HFFc6 (cell line): ENCODE measurements around the gene PPFIBP2. TPM values are rescaled to one million over a fixed set of nuclear protein-coding genes. Genes with fewer than 3 reads are reported as not detected.

Experiments used
- DNase-seq: peaks from one replicate; pipeline ENCODE4 v3.0.0-alpha.2; 2018
- H3K27ac Mint-ChIP-seq: 2 replicates; pipeline ENCODE4 v1.8.0; 2020; ENCODE audit warnings: mild to moderate bottlenecking, mixed read lengths
- H3K27me3 Mint-ChIP-seq: 2 replicates; pipeline ENCODE4 v1.8.0; 2021; ENCODE audit warnings: mild to moderate bottlenecking, moderate library complexity, mixed read lengths; ENCODE audit not compliant: insufficient read depth
- H3K36me3 Mint-ChIP-seq: 2 replicates; pipeline ENCODE4 v1.8.0; 2021; ENCODE audit warnings: low read depth, mixed read lengths
- H3K4me1 Mint-ChIP-seq: 2 replicates; pipeline ENCODE4 v1.8.0; 2020; ENCODE audit warnings: low read depth, mixed read lengths
- H3K4me3 Mint-ChIP-seq: 2 replicates; pipeline ENCODE4 v1.8.0; 2020; ENCODE audit warnings: mild to moderate bottlenecking, moderate library complexity, mixed read lengths
- H3K9me3 Mint-ChIP-seq: 2 replicates; pipeline ENCODE4 v1.8.0; 2020; ENCODE audit warnings: mild to moderate bottlenecking, mixed read lengths
- total RNA-seq, 6 experiments: library from RNA; stranded (reverse); fragmentation: NEBNext Ultra II Directional; extraction: Animal tissue kit (Norgen Biotek cat#: 25700); gene quantifications; 2 replicates in 1 of 6; 3 replicates in 5 of 6; pipeline ENCODE4 v1.2.3, GENCODE V29; 2021
- TF ChIP-seq, protein P1 (sequence below): fragments of 200-600 bp; sonication (generic); IDR thresholded peaks from 2 replicates; pipeline ENCODE4 v1.5.0; 2021; ENCODE audit warnings: antibody characterized with exemption, mild to moderate bottlenecking

PPFIBP2 gene
- total RNA-seq, 6 experiments from 2014 or later = 6.0 to 8.5 (median 7.3) TPM

DNA sequence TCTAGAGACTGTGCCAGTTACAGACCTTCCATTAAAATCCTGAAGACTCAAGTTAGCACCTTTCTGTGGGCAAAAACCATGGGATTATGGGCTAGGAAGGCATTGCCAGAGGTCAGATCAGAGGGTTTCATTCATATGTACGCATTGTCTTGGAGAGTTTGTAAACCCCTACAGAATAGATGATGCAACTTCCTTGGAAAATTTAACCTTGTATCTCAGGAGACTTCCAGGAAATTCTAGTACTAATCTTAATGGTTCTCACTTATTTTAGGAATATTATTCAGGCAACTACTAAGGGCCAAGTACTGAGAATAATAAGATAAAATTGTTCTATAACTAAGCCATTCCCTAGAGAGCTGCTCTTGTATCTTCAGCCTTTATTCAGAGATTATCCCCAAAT is 21.5 kb upstream of the PPFIBP2 start:
- Mint-ChIP-seq H3K9me3 (no peaks in the 10 kb centered on the region), H3K27me3 (no peaks in the 10 kb centered on the region; the same call in 1 of the 2 replicates), H3K36me3 (no peaks in the 10 kb centered on the region), H3K27ac (no peak overlapping the region), H3K4me1 (peaks cover 19% of the 10 kb centered on the region), H3K4me3 (no peak overlapping the region)
- DNase-seq = no peak
- TF ChIP-seq, protein P1, sequence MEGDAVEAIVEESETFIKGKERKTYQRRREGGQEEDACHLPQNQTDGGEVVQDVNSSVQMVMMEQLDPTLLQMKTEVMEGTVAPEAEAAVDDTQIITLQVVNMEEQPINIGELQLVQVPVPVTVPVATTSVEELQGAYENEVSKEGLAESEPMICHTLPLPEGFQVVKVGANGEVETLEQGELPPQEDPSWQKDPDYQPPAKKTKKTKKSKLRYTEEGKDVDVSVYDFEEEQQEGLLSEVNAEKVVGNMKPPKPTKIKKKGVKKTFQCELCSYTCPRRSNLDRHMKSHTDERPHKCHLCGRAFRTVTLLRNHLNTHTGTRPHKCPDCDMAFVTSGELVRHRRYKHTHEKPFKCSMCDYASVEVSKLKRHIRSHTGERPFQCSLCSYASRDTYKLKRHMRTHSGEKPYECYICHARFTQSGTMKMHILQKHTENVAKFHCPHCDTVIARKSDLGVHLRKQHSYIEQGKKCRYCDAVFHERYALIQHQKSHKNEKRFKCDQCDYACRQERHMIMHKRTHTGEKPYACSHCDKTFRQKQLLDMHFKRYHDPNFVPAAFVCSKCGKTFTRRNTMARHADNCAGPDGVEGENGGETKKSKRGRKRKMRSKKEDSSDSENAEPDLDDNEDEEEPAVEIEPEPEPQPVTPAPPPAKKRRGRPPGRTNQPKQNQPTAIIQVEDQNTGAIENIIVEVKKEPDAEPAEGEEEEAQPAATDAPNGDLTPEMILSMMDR = no peak

DNA sequence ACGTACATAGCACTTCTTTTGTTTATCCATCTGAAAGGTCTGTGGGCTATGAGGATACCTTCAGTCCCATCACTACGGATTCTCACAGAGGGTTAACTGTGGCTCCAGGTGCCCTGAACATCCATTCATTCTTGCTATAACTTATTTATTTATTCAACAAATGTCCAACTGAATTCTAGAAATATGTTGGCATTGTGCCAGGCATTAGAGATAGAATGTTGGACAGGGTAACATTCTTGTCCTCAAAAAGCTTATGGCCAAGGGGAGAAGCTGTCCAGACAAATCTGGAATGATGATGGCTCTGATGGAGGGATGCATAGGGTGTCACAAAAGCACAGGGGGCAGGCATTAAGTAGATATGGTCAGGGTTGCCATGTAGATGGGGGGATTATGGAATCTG is 20.1 kb upstream of the PPFIBP2 start:
- Mint-ChIP-seq H3K9me3 (no peaks in the 10 kb centered on the region), H3K4me3 (no peak overlapping the region), H3K27me3 (no peaks in the 10 kb centered on the region; the same call in 1 of the 2 replicates), H3K36me3 (no peaks in the 10 kb centered on the region), H3K4me1 (peaks cover 19% of the 10 kb centered on the region), H3K27ac (no peak overlapping the region)
- DNase-seq = no peak
- TF ChIP-seq, protein P1 = no peak

DNA sequence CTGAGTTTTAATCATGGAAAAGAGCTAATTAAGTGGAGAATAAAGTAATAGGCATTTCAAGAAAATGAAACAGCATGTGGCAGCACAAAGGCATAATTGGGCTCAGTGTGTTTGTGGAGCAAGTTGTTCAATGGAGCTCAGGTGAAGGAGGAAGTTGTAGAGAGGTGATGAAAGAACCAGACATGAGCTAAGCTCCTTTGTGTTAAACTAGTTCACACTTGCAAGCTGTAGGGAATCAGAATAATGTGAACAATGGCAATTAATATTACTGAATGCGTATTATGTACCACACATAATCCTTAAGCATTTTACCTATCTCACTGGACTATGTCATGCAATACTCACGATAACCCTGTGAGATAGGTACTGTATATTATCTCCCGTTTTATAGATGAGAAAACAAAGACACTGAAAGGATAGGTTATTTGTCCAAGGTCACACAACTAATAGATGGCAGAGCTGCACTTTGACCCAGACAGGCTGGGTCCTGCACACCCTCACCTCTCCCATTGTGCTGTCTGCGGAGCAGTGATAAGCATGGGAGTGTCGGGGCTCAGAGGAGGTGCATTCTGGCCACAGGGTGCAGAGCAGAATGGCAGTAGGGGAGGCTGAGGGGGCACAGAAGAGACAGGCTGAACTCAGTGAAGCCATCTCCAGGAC is 19.6 kb upstream of the PPFIBP2 start:
- H3K4me1 Mint-ChIP-seq = peaks cover 16% of the 10 kb centered on the region
- no peaks in the 10 kb centered on the region; the same call in 1 of the 2 replicates for H3K27me3 Mint-ChIP-seq
- no peak overlapping the region for H3K4me3 Mint-ChIP-seq
- no peak overlapping the region for H3K27ac Mint-ChIP-seq
- TF ChIP-seq, protein P1 = no peak
- H3K9me3 Mint-ChIP-seq = no peaks in the 10 kb centered on the region
- no peaks in the 10 kb centered on the region for H3K36me3 Mint-ChIP-seq
- no peak for DNase-seq

DNA sequence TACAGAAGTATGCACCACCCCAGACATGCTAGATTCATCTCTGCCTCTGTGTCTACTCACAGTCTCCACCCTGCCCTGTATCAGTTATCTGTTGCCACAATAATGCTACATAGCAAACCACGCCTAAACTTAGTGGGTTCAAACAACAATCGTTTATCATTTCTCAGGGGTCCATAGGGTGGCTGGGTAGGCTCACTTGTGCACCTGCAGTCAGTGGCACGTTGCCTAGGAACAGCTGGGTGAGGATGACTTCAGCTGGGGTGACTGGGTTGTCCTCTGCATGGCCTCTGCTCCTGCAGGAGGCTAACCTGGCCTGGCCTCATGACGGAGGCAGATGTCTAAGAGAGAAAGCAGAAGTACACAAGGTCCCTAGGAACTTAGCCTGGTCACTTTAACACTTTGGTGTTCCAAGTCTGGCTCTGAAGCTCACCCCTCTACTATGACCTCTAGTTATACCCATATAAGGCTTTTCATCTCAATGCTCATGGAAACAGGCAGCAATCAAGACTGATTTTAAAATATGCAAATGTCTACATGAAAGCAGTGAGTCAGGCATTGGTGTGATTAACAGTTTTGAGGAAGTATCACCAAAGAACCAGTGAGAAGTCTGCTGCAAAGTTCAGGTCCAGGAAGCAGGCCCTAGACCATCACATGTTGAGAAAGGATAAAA is 17.8 kb upstream of the PPFIBP2 start:
- no peaks in the 10 kb centered on the region for H3K9me3 Mint-ChIP-seq
- no peaks in the 10 kb centered on the region; the same call in 1 of the 2 replicates for H3K27me3 Mint-ChIP-seq
- DNase-seq = no peak
- TF ChIP-seq, protein P1 = no peak
- H3K27ac Mint-ChIP-seq = no peak overlapping the region
- no peak overlapping the region for H3K4me3 Mint-ChIP-seq
- H3K4me1 Mint-ChIP-seq = no peaks in the 10 kb centered on the region
- no peaks in the 10 kb centered on the region for H3K36me3 Mint-ChIP-seq

DNA sequence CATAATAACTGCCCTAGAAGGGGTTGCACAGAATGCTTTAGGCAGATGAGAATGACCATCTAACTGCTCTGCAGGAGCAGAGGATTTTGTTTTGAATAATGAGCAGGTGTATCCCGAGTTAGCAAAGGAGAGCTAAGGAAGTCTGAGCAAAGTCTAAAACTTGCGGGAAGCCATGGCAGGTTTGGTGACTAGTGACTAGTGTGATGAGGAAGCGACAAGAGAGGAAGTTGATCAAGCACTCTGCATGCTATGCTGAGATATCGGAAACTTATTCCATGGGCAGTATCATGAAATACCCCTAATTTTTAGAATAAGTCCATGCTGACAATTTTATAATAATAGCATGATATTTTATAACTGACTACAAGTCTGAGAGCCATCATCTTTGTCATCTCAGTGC is 15.6 kb upstream of the PPFIBP2 start:
- TF ChIP-seq, protein P1 = no peak
- Mint-ChIP-seq H3K27ac (no peak overlapping the region), H3K36me3 (no peaks in the 10 kb centered on the region), H3K9me3 (no peaks in the 10 kb centered on the region), H3K27me3 (no peaks in the 10 kb centered on the region; the same call in 1 of the 2 replicates), H3K4me1 (no peaks in the 10 kb centered on the region), H3K4me3 (no peak overlapping the region)
- no peak for DNase-seq
